IMR-90 (cell line): ENCODE measurements around the gene DHDDS. TPM values are rescaled to one million over a fixed set of nuclear protein-coding genes. Genes with fewer than 3 reads are reported as not detected.

Source experiments
- ATAC-seq: fragments of 200-7000 bp; cut with Tn5 transposase; 2 replicates; pipeline ENCODE4 v1.9.1; 2020; ENCODE audit warnings: low read depth, mild to moderate bottlenecking, moderate library complexity
- BruUV-seq: library from RNA; stranded (reverse); fragments of 400-500 nt; replicated peaks from 2 replicates; lab custom pipeline; 2021; lab: Mats Ljungman, UMichigan
- CTCF ChIA-PET: fragments of 300-600 bp; formaldehyde crosslinking; extraction: SDS; loops from one replicate; lab custom pipeline; 2021; ENCODE audit warnings: antibody characterized with exemption; lab: Yijun Ruan, JAX
- POLR2A ChIA-PET: fragments of 300-600 bp; sonication (Branson Sonifier 250); formaldehyde crosslinking; loops from one replicate; lab custom pipeline; 2022; ENCODE audit warnings: antibody characterized with exemption; ENCODE audit not compliant: unreplicated experiment; lab: Charles Lee
- DNase-seq: peaks from one replicate; pipeline ENCODE4 v3.0.0; 2013
- H2AFZ ChIP-seq: replicated peaks from 2 replicates; pipeline ENCODE3; 2013; ENCODE audit warnings: low read length, mild to moderate bottlenecking; ENCODE audit not compliant: poor library complexity
- H2AK5ac ChIP-seq: 2 replicates; pipeline ENCODE4 v1.6.1; 2013; ENCODE audit warnings: low read depth, low read length, inconsistent platforms
- H2AK9ac ChIP-seq: replicated peaks from 2 replicates; pipeline ENCODE3; 2013; ENCODE audit warnings: mild to moderate bottlenecking, low read depth, low read length, moderate library complexity; ENCODE audit not compliant: poor library complexity
- H2BK120ac ChIP-seq: 2 replicates; pipeline ENCODE4 v1.6.1; 2013; ENCODE audit warnings: low read depth, low read length, inconsistent platforms
- H2BK15ac ChIP-seq: 3 replicates; pipeline ENCODE4 v1.6.1; 2013; ENCODE audit warnings: low read depth, low read length, inconsistent platforms
- H2BK20ac ChIP-seq: 2 replicates; pipeline ENCODE4 v1.6.1; 2013; ENCODE audit warnings: low read depth, mild to moderate bottlenecking, inconsistent platforms, low read length, moderate library complexity
- H2BK5ac ChIP-seq: 2 replicates; pipeline ENCODE4 v1.6.1; 2013; ENCODE audit warnings: mild to moderate bottlenecking, low read depth, low read length, inconsistent platforms; ENCODE audit not compliant: poor library complexity, severe bottlenecking
- H3K14ac ChIP-seq: replicated peaks from 2 replicates; pipeline ENCODE4 v1.6.1; 2013; ENCODE audit warnings: low read depth, low read length, inconsistent platforms
- H3K18ac ChIP-seq: 2 replicates; pipeline ENCODE4 v1.6.1; 2013; ENCODE audit warnings: low read depth, low read length, control low read depth
- H3K23ac ChIP-seq: 2 replicates; pipeline ENCODE4 v1.6.1; 2013; ENCODE audit warnings: low read depth, low read length, inconsistent platforms
- H3K27ac ChIP-seq: 2 replicates; pipeline ENCODE4 v1.5.1; 2013; ENCODE audit warnings: mild to moderate bottlenecking, control low read depth, low read length; ENCODE audit not compliant: insufficient read depth
- H3K27me3 ChIP-seq: 2 replicates; pipeline ENCODE4 v1.6.1; 2013; ENCODE audit warnings: low read length; ENCODE audit not compliant: control insufficient read depth, insufficient read depth
- H3K36me3 ChIP-seq: 2 replicates; pipeline ENCODE4 v1.6.1; 2013; ENCODE audit warnings: low read length, mixed read lengths; ENCODE audit not compliant: control insufficient read depth, insufficient read depth
- H3K4ac ChIP-seq: 2 replicates; pipeline ENCODE4 v1.6.1; 2013; ENCODE audit warnings: low read depth, low read length, inconsistent platforms
- H3K4me1 ChIP-seq: 2 replicates; pipeline ENCODE4 v1.6.1; 2013; ENCODE audit warnings: low read length, mixed read lengths; ENCODE audit not compliant: control insufficient read depth, insufficient read depth
- H3K4me2 ChIP-seq: 2 replicates; pipeline ENCODE4 v1.6.1; 2013; ENCODE audit warnings: low read depth, mild to moderate bottlenecking, control low read depth, low read length, moderate library complexity
- H3K4me3 ChIP-seq: 2 replicates; pipeline ENCODE4 v1.5.1; 2013; ENCODE audit warnings: low read depth, mild to moderate bottlenecking, control low read depth, low read length, moderate library complexity; ENCODE audit not compliant: insufficient read depth
- H3K56ac ChIP-seq: 2 replicates; pipeline ENCODE4 v1.6.1; 2013; ENCODE audit warnings: low read length, inconsistent platforms; ENCODE audit not compliant: insufficient read depth; ENCODE audit errors: extremely low read depth
- H3K79me1 ChIP-seq, 2 experiments: 2 replicates each; pipeline ENCODE4 v1.6.1; 2013; ENCODE audit warnings: low read length in 2 of 2, inconsistent platforms in 1 of 2, low read depth in 1 of 2
- H3K9ac ChIP-seq: 2 replicates; pipeline ENCODE4 v1.6.1; 2013; ENCODE audit warnings: low read depth, low read length, control low read depth
- H3K9me1 ChIP-seq: 2 replicates; pipeline ENCODE4 v1.6.1; 2013; ENCODE audit warnings: low read length, inconsistent platforms; ENCODE audit not compliant: insufficient read depth
- H3K9me3 ChIP-seq: 2 replicates; pipeline ENCODE4 v1.6.1; 2013; ENCODE audit warnings: low read length; ENCODE audit not compliant: control insufficient read depth, insufficient read depth
- H4K20me1 ChIP-seq: 2 replicates; pipeline ENCODE4 v1.6.1; 2013; ENCODE audit warnings: low read length, inconsistent platforms; ENCODE audit not compliant: insufficient read depth
- H4K5ac ChIP-seq: 2 replicates; pipeline ENCODE4 v1.6.1; 2013; ENCODE audit warnings: mild to moderate bottlenecking, low read depth, low read length, control low read depth
- H4K8ac ChIP-seq, 2 experiments: 2 replicates each; pipeline ENCODE4 v1.6.1; 2013; ENCODE audit warnings: low read depth in 2 of 2, low read length in 2 of 2, control low read depth in 1 of 2, inconsistent platforms in 1 of 2
- H4K91ac ChIP-seq: 2 replicates; pipeline ENCODE4 v1.6.1; 2013; ENCODE audit warnings: low read depth, low read length, inconsistent platforms; ENCODE audit not compliant: insufficient read depth
- CEBPB ChIP-seq: IDR thresholded peaks from 2 replicates; pipeline ENCODE4 v1.6.1; 2012; ENCODE audit warnings: low read depth, low read length, improper control_type of control experiment
- CHD1 ChIP-seq: IDR thresholded peaks from 2 replicates; pipeline ENCODE4 v1.6.1; 2012; ENCODE audit warnings: low read depth, low read length, improper control_type of control experiment
- CTCF ChIP-seq: conservative IDR thresholded peaks from 2 replicates; pipeline ENCODE4 v1.5.1; 2012; ENCODE audit warnings: mild to moderate bottlenecking, low read depth, low read length, improper control_type of control experiment
- FOS ChIP-seq: fragments of 150-350 bp; IDR thresholded peaks from 2 replicates; pipeline ENCODE4 v1.6.1; 2016; ENCODE audit warnings: low read depth, low read length
- MXI1 ChIP-seq: IDR thresholded peaks from 2 replicates; pipeline ENCODE4 v1.6.1; 2012; ENCODE audit warnings: low read depth, mild to moderate bottlenecking, low read length, moderate library complexity, borderline replicate concordance
- NFE2L2 ChIP-seq: fragments of 150-350 bp; IDR thresholded peaks from 2 replicates; pipeline ENCODE4 v1.6.1; 2016; ENCODE audit warnings: low read depth, mild to moderate bottlenecking, low read length
- RAD21 ChIP-seq: IDR thresholded peaks from 2 replicates; pipeline ENCODE4 v1.6.1; 2012; ENCODE audit warnings: low read length, improper control_type of control experiment
- RCOR1 ChIP-seq: IDR thresholded peaks from 2 replicates; pipeline ENCODE4 v1.6.1; 2012; ENCODE audit warnings: mild to moderate bottlenecking, low read length, improper control_type of control experiment; ENCODE audit not compliant: insufficient replicate concordance
- SMC3 ChIP-seq: fragments of 150-350 bp; IDR thresholded peaks from 2 replicates; pipeline ENCODE4 v1.6.1; 2016; ENCODE audit warnings: low read depth, mild to moderate bottlenecking, antibody characterized with exemption, low read length, moderate library complexity
- USF2 ChIP-seq: fragments of 150-350 bp; IDR thresholded peaks from 2 replicates; pipeline ENCODE4 v1.6.1; 2017; ENCODE audit warnings: mild to moderate bottlenecking, antibody characterized with exemption, low read length, low read depth
- whole genome bisulfite sequencing, 2 experiments: methylation state at CpG; one replicate each; pipeline versions ENCODE4 v1.1.5 to v1.1.7; 2013; ENCODE audit warnings: missing lambda C conversion rate in 2 of 2; ENCODE audit not compliant: insufficient read length in 1 of 2; ENCODE audit errors: extremely low coverage in 2 of 2; 5-methylcytosine and 5-hydroxymethylcytosine counted together
- dilution Hi-C: fragments of 300-500 bp; cut with HindIII; formaldehyde crosslinking; loops from one replicate; pipeline ENCODE4 v1.14.3; 2018; ENCODE audit warnings: low sequenced_read_pairs; ENCODE audit not compliant: unreplicated experiment
- in situ Hi-C: fragments of 300-500 bp; cut with MboI; formaldehyde crosslinking; loops from 3 replicates; pipeline ENCODE4 v1.14.3; 2019; ENCODE audit warnings: low sequenced_read_pairs, inconsistent platforms, mixed read lengths
- intact Hi-C: fragments of 100-400 bp; cut with micrococcal nuclease; formaldehyde crosslinking; loops from 2 replicates; pipeline ENCODE4 v1.10.0; 2022
- polyA plus RNA-seq, 3 experiments: library from polyadenylated mRNA; depleted of rRNA; stranded (reverse); fragments of >200 nt; gene quantifications; 2 replicates each; pipeline ENCODE4 v1.2.3, GENCODE V29; 2012; ENCODE audit warnings: low replicate concordance in 1 of 3
- total RNA-seq: library from RNA; depleted of rRNA; stranded (reverse); fragments of >200 nt; gene quantifications from 2 replicates; pipeline ENCODE4 v1.2.3, GENCODE V29; 2012

The DHDDS gene
- total and polyA plus RNA-seq, 2 of the 4 experiments (the other 2 are of a cell fraction) = 49.3 to 67.7 TPM

- Histone ChIP-seq H2BK20ac (no peak overlapping the region), H3K4ac (no peak overlapping the region)
Measured at GRCh38 chr1:26438041-26438440, 5.9 kb downstream of the DHDDS start.

More at GRCh38 chr1:26438041-26438440, 5.9 kb downstream of the DHDDS start:
- no peak overlapping the region for H2BK5ac ChIP-seq
- H3K27me3 ChIP-seq = no peaks in the 10 kb centered on the region
- DNase-seq (no peak), ATAC-seq (no peak)
- no peaks in the 10 kb centered on the region for H4K20me1 ChIP-seq
- WGBS, 2 experiments = 100% methylated on average over 1 of the region's 6 CpGs; no CpG with 5 or more reads in 1 of the 2 experiments
- H3K56ac ChIP-seq = no peak overlapping the region
- no peak overlapping the region for H4K5ac ChIP-seq
- no peak overlapping the region for H2BK120ac ChIP-seq
- TF ChIP-seq SMC3 (no peak), NFE2L2 (no peak), CTCF (no peak), RCOR1 (no peak), CHD1 (no peak), CEBPB (no peak), RAD21 (no peak), USF2 (no peak), MXI1 (no peak), FOS (no peak)
- H3K27ac ChIP-seq = no peak overlapping the region
- H2AK5ac ChIP-seq = no peak overlapping the region
- no TSS peak for BruUV-seq
- peaks cover 37% of the 10 kb centered on the region for H3K36me3 ChIP-seq
- no peak overlapping the region for H3K23ac ChIP-seq
- ChIA-PET POLR2A (no interaction called here), CTCF (no interaction called here)
- no peak overlapping the region for H2BK15ac ChIP-seq
- H3K14ac ChIP-seq = no peak overlapping the region
- H3K4me2 ChIP-seq = no peak overlapping the region
- no peak overlapping the region for H3K9ac ChIP-seq
- H3K79me1 ChIP-seq = peaks cover 25 to 33% of the 10 kb centered on the region in 2 experiments
- no peak overlapping the region for H3K4me3 ChIP-seq
- no peak overlapping the region for H4K8ac ChIP-seq
- H2AFZ ChIP-seq = no peak overlapping the region
- dilution Hi-C loops (no loop called here), intact Hi-C loops (no loop called here), in situ Hi-C loops (no loop called here)
- H4K91ac ChIP-seq = no peak overlapping the region
- 0 out of 2 replicates have a peak, but pooled peaks cover 2% of the 10 kb centered on the region for H3K9me1 ChIP-seq
- H2AK9ac ChIP-seq = no peak overlapping the region
- H3K9me3 ChIP-seq = no peaks in the 10 kb centered on the region
- H3K18ac ChIP-seq = no peak overlapping the region
- H3K4me1 ChIP-seq = peaks cover 1% of the 10 kb centered on the region; the same call in 1 of the 2 replicates
